K562 (cell line): ENCODE measurements around the gene ZNF831.

ENCODE experiments used
- CTCF ChIP-seq, 3 experiments: IDR thresholded peaks in 2 of 3; conservative IDR thresholded peaks in 1 of 3; 2 replicates each; pipeline ENCODE4 v1.5.1; 2011 to 2012; ENCODE audit warnings: low read length in 3 of 3, mild to moderate bottlenecking in 3 of 3, control low read depth in 2 of 3, improper control_type of control experiment in 1 of 3, inconsistent platforms in 1 of 3, low read depth in 1 of 3, mixed read lengths in 1 of 3, moderate library complexity in 1 of 3; ENCODE audit not compliant: insufficient read depth in 2 of 3
- CUX1 ChIP-seq: fragments of 200-800 bp; sonication (Bioruptor generic); IDR thresholded peaks from 2 replicates; pipeline ENCODE4 v1.6.1; 2016; ENCODE audit warnings: missing genetic modification characterization, missing compliant biosample characterization
- FOSL1 ChIP-seq: fragments of 200-800 bp; sonication (Bioruptor generic); conservative IDR thresholded peaks from 2 replicates; pipeline ENCODE4 v1.6.1; 2016; ENCODE audit warnings: missing genetic modification characterization, missing compliant biosample characterization
- GABPA ChIP-seq: fragments of 200-800 bp; sonication (Bioruptor generic); conservative IDR thresholded peaks from 2 replicates; pipeline ENCODE4 v1.6.1; 2016; ENCODE audit warnings: low read depth, missing genetic modification characterization, missing compliant biosample characterization
- HLTF ChIP-seq: fragments of 450-650 bp; IDR thresholded peaks from 2 replicates; pipeline ENCODE4 v1.6.1; 2016
- MAX ChIP-seq: sonication (generic); formaldehyde crosslinking; IDR thresholded peaks from 2 replicates; pipeline ENCODE4 v1.9.0; 2022; ENCODE audit warnings: mild to moderate bottlenecking, missing genetic modification reagents
- MXI1 ChIP-seq: IDR thresholded peaks from 2 replicates; pipeline ENCODE4 v1.6.1; 2011; ENCODE audit warnings: low read depth, mild to moderate bottlenecking, improper control_type of control experiment, low read length
- PHB2 ChIP-seq: fragments of 450-650 bp; IDR thresholded peaks from 2 replicates; pipeline ENCODE4 v1.6.1; 2017; ENCODE audit warnings: low read depth
- POLR2A ChIP-seq: fragments of 450-650 bp; conservative IDR thresholded peaks from 2 replicates; pipeline ENCODE4 v1.6.1; 2016
- RBM17 ChIP-seq: fragments of 200-400 bp; formaldehyde crosslinking; IDR thresholded peaks from 2 replicates; pipeline ENCODE4 v1.6.1; 2017; ENCODE audit warnings: low read depth, mild to moderate bottlenecking, low read length, borderline replicate concordance
- SIN3A ChIP-seq, 2 experiments: fragments of 150-350 bp in 1 of 2; IDR thresholded peaks; 2 replicates each; pipeline ENCODE4 v1.6.1; 2011 to 2016; ENCODE audit warnings: borderline replicate concordance in 2 of 2, low read depth in 2 of 2, low read length in 2 of 2, mild to moderate bottlenecking in 2 of 2, moderate library complexity in 2 of 2; ENCODE audit not compliant: control insufficient read depth in 1 of 2
- SMARCA5 ChIP-seq: fragments of 450-650 bp; IDR thresholded peaks from 2 replicates; pipeline ENCODE4 v1.6.1; 2016
- SP1 ChIP-seq: sonication (generic); formaldehyde crosslinking; IDR thresholded peaks from 2 replicates; pipeline ENCODE4 v1.8.1; 2022; ENCODE audit warnings: mild to moderate bottlenecking, missing genetic modification reagents
- TFAP4 ChIP-seq: sonication (generic); formaldehyde crosslinking; IDR thresholded peaks from 2 replicates; pipeline ENCODE4 v1.8.0; 2022; ENCODE audit warnings: missing genetic modification reagents, mild to moderate bottlenecking, moderate library complexity, borderline replicate concordance

DNA sequence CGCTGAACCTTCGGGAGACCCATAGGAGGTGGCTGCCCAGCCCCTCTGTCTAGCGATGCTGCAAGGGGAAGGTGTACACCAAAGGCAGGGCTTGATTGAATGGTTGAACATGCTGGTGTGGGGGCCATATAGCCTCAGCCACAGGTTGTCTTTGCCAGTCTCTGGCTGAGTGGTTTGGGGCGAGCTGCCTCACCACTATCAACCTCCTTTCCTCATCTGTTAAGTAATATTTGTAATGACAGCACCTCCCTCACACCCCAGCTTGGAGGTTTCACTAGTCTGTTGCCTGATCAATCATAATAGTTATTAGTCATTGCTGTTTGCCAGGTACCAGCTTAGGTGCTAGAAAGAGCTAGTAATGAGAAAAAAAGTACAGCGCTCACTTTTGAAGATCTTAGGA lies 11.8 kb upstream of the ZNF831 start:
- no peak for TF ChIP-seq GABPA
- TF ChIP-seq POLR2A: no peak
- no peak for TF ChIP-seq MXI1
- TF ChIP-seq FOSL1 (tag): no peak
- TF ChIP-seq CUX1 (CRISPR knock-in tag): no peak
- no peak for TF ChIP-seq PHB2
- TF ChIP-seq SP1 (CRISPR knock-in tag): no peak
- no peak for TF ChIP-seq RBM17
- no peak for TF ChIP-seq MAX (CRISPR knock-in tag)
- TF ChIP-seq SMARCA5: no peak
- TF ChIP-seq HLTF: no peak
- TF ChIP-seq CTCF (IDR thresholded peaks at IDR 0.05 in 2 of 3, conservative IDR thresholded peaks at IDR 0.05 in 1 of 3; ENCODE audit: insufficient read depth in 2 of 3, low read depth in 1 of 3, low read length in 3 of 3): no peak
- no peak for TF ChIP-seq TFAP4 (CRISPR knock-in tag)
- TF ChIP-seq SIN3A (IDR thresholded peaks at IDR 0.05; ENCODE audit: borderline replicate concordance in 2 of 2, control insufficient read depth in 1 of 2, low read depth in 2 of 2, low read length in 2 of 2): no peak
